CD4-positive, alpha-beta T cell treated with Interleukin-17A for 4 hours (primary cell): ENCODE measurements around the gene RBFOX1.

Experiments
- DNase-seq: peaks from one replicate; pipeline ENCODE4 v3.0.0-alpha.2; 2020; ENCODE audit warnings: mixed read lengths

Gene RBFOX1

DNA sequence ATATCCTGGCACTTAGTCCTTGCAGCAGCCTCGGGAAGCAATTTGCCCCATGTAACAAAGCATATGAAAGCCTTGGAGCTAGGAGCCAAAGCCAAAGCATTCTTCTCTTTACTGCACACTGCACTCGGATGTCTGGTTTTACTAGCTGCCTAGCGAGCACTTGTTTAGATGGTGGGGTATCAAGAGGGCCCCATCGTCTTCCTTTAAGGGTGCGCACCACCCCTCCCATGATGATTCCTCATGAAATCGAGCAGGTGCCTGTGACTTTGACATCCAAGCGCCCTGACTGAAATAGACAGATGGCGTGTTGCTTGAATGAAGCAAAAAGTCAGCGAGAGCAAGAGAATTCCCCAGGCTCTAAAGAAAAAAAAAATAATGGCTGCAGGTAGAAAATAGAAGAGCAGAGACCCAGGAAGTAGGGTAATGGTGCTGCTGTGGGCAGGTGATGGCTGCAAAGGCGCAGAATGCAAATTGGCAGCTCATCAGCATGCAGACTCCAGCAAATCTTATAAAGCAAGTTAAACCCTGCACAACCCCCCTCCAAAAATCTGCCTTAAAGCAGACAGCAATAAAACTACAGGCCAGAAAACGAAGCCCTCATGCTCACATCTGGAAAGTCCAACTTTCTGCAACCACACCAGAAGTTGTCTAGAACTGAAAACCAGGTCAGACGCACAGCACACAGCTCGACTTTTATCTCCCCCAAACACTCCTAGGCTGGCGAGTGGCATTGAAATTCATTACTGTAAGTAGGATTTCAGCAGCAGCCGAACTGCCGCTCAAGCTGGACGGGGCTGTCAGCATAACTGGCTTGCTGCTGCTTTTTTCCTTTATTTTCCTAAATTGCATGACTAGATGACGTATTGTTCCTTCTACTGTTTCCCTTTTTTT, 384.3 kb downstream of the RBFOX1 start:
- no peak for DNase-seq

DNA sequence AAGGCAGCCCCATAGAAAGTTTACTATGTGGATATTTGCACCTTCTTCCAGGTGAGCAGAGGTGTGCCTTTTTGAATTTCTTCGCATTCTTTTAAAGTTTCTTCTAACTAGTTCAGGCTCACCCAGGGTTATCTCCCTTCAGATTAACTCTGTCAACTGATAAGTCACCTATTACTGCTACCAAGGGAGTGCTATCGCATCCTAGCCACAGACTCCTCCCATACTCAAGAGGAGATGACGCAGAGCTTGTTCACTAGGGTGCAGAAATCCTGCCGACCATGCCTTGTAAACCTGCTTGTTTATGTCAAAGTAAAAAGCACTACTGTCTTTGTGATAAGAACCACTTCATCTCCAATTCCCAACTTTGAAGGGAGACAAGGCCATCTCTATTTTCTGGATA, 390.1 kb downstream of the RBFOX1 start:
- no peak for DNase-seq

DNA sequence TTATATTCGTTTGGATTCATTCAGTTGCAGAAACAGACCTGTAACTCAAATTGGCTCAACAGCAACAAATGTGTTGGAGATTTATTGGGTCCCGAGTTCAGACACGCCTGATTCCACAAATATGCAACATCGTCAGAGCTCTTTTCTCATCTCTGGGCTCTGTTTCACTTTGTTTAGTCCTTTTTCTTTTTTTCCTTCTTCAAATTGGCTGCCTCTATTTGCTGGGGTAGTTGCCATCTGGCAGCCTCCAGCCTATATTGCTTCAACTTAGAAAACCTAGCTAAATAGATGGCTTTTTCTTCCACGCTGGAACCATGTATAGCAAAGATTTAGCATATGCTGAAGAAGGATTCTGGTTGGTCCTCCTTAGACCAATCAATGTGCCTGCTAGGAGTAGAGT, 398.5 kb downstream of the RBFOX1 start:
- no peak for DNase-seq

DNA sequence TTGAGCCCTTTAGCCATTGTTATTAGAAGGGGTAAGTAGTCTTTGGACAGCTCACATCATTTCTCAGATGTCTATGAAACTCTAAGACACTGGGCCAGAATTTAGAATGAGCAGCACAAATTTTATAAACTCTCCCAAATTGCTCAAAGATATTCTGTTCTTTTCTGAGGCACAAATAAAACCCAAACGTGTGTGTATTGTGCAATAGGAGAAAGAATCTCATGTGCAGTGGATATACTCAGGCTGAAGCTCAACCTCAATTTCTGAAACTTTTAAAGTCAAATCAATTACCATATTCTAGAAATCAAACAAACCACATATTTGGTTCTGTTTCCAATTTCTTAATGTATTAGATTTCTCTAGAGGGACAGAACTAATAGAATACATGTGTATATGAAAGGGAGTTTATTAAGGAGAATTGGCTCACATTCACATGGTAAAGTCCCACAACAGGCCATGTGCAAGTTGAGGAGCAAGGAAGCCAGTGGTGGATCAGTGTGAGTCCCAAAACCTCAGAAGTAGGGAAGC, 403.6 kb downstream of the RBFOX1 start:
- no peak for DNase-seq

DNA sequence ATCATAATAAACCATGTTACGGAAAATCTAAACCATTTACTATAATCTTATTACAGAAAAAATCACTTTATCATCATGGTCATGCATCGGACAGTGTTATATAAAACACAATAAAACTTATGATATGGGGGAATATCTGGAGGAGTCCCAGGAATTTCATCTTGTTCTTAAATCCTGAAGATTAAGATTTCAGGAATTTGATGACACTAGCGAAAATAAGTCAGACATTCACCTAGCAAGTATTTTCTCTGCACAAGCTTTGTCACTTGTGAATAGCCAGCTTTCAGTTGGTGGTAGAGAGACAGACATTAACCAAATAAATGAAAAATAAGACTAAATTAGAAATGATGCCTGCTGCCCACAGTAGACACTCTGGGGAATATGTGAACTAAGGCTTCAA, 410.0 kb downstream of the RBFOX1 start:
- no peak for DNase-seq

DNA sequence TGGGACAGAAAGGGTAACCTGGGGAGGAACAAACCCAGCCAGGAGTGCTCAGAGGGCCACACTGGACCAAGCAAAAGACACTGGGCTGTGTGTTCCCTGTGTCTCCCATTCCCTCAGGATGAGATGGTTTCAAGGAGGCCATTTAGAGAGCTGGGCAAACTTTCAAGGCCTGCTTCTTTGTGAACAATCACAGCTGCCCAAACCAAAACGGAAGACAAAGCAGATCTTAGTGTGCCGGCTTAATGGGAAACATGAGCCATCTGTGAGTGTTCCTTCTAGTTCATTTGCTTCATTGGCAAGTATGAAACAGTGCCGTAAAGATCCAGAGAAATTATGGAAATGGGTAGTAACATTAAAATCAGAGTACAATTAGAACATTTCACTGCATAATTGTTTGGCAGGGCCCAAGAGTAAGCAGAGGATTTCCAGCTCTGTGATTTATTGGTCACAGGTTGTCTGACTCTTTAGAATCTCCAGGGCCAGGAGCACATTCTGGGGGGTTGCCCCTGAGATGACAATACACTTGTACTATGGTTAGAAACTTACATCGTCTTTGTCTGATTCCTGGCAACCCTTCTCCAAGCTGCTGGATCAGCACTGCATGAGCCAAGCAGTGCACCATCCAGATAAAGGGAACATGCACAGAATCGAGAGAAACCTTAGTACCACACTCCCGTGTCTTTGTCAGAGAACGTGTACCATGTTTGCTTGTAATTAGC, 412.1 kb downstream of the RBFOX1 start:
- DNase-seq, result no peak

DNA sequence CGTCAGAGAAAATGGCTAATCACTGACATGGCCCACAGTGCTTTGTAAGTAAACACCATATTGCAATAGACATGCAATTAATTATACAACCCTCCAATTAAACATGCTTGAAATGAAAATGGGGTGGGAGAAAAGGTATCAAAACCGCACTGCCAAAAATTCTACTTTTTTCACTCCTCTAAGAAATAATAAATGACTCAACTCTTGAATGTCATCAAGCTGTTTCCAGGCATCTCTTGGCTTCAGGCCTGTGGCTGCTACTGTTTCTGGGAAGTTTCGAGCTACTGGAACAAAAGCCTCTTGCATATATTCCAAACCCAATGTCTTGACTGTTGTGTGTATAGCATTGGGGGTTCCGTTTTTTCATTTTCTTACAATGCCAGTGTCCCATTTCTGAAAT, 412.6 kb downstream of the RBFOX1 start:
- DNase-seq, result no peak

DNA sequence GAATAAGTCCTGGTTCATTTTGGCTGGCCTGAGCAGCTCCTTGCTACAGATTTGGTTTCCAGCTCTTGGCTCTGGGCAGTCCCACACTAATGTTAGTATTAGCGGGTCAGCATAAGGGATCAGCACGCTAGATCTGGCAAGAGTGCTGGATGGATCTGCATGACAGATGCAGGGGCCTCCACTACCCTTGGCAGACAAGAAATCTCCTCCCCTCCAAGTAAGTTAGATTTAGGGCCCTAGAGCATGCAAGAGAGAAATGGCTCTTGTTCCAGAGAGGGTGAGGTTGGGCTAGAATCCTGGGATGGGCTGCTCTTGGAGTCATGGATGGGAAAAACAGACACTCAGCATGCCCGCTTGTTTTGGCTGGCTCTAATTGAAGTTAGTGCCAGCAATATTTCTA, 414.3 kb downstream of the RBFOX1 start:
- DNase-seq, result no peak

DNA sequence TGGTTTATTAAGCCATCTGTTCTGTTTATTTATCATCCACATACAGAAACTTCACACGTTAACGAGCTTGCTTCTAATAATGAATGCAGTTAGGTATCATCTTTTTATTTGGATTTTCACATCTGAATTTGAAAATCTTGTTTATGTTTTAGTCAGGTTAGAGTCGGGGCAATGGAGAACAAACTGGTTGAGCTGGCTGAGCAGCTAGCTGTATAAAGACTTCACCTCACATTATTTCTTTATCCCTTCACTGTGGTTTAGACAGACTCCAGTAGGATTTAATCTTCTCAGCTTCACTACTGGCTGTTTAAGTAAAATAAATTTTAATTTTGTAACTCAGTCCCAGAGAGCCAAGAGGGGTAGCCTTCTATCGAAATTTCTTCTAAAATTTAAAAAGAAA, 415.9 kb downstream of the RBFOX1 start:
- no peak for DNase-seq

DNA sequence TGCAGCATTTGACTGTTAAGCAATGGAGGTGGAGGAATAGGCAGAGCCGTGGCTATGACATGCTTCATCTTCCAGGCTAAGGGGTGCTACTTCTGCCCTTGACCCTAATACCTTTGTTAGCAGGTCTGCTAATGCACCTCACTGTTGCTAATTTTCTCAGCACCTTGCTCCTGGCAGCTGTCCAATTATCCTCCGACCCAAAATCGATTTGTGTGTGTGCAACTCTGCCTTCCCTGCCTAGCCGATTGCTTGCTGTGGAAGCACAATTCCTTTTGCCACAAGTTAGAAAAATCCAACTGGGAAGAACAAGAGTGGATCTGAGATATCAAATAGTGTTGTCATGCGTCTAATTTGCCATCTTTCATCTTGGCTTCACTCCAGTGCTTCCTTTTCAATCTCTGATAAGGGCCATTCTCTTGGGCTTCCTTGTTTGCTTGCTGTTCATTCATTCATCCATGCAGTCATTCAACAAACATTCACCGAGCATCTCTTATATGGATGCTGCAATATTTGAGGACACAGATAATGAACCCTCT, 422.8 kb downstream of the RBFOX1 start:
- no peak for DNase-seq
